Eye (tissue), 1 donor: ENCODE measurements around the gene CHRM1.
"Not testable (repeated sequence)": the region's sequence is repeated elsewhere in the genome, so short reads cannot be mapped to it uniquely, and the experiment has no call there.

ENCODE experiments used
- DNase-seq: peaks from one replicate; pipeline ENCODE4 v3.0.0-alpha.2; 2015

Gene CHRM1

GRCh38 chr11:62874851-62875250, 46.3 kb downstream of the CHRM1 start:
- DNase-seq = no peak

GRCh38 chr11:62865635-62866034, 55.5 kb downstream of the CHRM1 start:
- no peak for DNase-seq

GRCh38 chr11:62863687-62864335, 57.4 kb downstream of the CHRM1 start:
- no peak for DNase-seq

GRCh38 chr11:62861564-62862192, 59.5 kb downstream of the CHRM1 start:
- DNase-seq = not testable (repeated sequence)

- no peak for DNase-seq
Observed at GRCh38 chr11:62860835-62861563, 60.2 kb downstream of the CHRM1 start.

GRCh38 chr11:62859281-62859703, 61.9 kb downstream of the CHRM1 start:
- DNase-seq = not testable (repeated sequence)
